ENCODE results near the gene LDLRAD2.
"Not testable (repeated sequence)": the region's sequence is repeated elsewhere in the genome, so short reads cannot be mapped to it uniquely, and the experiment has no call there.

The LDLRAD2 gene

GRCh38 chr1:21783679-21784603, 28.1 kb upstream of the LDLRAD2 start:
- DNase-seq (ENCODE audit: low spot score) = no peak

DNA sequence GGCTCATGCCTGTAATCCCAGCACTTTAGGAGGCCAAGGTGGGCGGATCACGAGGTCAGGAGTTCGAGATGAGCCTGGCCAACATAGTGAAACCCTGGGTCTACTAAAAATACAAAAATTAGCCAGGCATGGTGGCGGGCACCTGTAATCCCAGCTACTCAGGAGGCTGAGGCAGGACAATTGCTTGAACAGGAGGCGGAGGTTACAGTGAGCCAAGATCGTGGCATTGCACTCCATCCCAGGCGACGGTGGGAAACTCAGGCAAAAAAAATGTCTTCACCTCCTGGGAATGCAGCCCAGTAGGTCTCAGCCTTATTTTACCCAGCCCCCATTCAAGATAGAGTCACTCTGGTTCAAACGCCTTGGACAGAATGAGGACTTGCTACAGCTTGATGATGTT, 26.3 kb upstream of the LDLRAD2 start:
- DNase-seq (ENCODE audit: low spot score) = not testable (repeated sequence)

DNA sequence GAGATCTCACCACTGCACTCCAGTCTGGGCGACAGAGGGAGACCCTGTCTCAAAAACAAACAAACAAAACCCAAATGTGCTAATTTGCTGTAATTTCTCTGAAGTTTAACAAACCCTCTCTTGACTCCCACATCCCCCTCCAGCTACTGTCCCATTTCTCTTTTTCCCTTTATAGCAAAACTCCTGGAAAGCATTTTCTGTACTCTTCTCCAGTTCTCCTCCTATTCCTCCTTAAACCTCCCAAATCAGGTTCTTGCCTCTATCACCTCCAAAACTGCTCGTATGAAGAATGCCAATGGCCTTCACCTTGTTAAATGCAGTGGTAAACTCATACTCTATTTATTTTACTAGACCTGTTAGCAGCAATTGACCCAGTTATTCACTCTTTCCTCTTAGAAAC, 25.4 kb upstream of the LDLRAD2 start:
- DNase-seq (ENCODE audit: low spot score) = no peak

DNA sequence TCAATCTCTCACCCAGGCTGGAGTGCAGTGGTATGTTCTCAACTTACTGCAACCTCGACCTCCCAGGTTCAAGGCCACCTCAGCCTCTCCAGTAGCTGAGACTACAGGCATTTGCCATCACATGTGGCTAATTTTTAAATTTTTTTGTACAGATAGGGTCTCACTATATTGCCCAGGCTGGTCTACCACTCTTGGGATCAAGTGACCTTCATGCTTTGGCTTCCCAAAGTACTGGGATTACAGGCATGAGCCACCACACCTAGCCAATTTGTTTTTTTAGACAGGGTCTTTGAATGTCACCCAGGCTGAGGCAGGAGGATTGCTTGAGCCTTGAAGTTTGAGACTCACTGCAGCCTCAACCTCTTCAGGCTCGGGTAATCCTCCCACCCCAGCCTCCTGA, 19.0 kb upstream of the LDLRAD2 start:
- no peak for DNase-seq (ENCODE audit: low spot score)

GRCh38 chr1:21794656-21795055, 17.4 kb upstream of the LDLRAD2 start:
- no peak for DNase-seq (ENCODE audit: low spot score)

DNA sequence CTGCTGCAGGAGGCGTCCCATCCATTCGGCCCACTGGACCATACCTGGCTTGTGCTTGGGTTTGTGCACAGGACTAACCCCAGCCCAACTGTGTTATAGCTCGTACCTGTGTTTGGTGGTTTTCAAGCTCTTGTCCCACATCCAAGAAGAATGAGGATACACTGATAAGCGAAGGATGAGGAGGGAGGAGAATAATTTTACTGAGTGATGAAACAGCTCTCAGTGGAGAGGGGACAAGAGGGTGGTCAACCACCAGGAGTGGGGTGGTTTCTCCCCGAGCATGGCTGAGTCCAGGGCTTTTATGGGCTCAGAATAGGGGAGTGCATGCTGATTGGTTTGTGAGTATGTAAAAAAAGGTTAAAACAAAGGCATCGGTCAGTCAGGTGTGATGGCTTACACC, 17.0 kb upstream of the LDLRAD2 start:
- no peak for DNase-seq (ENCODE audit: low spot score)

- DNase-seq (ENCODE audit: low spot score) = no peak
Observed at GRCh38 chr1:21799730-21800129, 12.3 kb upstream of the LDLRAD2 start.

GRCh38 chr1:21801100-21801499, 11.0 kb upstream of the LDLRAD2 start:
- no peak for DNase-seq (ENCODE audit: low spot score)

DNA sequence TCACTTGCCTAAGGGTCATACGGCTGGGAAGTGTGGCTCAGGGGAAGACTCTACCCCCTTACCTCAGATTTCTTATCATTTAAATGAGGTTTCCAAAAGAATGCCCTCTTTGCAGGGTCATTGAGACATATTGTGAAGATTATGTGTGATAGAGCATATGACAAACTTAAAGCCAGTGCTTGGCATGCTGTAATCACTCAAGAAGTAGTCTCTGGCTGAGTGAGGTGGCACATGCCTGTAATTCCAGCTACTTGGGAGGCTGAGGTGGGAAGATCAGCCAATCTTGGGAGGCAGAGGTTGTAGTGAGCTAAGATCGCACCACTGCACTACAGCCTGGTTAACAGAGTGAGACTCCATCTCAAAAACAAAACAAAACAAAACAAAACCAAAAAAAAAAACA, 7.5 kb upstream of the LDLRAD2 start:
- DNase-seq (ENCODE audit: low spot score) = no peak

DNA sequence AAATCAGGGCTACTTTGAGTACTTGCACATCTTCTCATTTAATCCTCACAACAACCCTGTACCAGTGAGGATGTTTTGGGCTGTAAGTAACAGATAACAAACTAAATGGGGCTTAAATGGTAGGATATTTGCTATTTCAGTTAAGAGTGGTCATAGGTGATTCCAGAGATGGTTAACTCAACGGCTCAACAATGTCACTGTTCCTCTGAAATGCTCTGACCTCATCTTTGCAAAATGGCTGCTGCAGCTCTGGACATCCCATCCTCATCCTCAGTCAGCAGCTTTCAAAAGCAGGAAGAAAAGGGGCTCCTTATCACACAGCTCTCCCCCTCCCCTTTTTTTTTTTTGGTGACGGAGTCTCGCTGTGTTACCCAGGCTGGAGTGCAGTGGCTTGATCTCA, 1.5 kb downstream of the LDLRAD2 start:
- DNase-seq (ENCODE audit: low spot score) = no peak

DNA sequence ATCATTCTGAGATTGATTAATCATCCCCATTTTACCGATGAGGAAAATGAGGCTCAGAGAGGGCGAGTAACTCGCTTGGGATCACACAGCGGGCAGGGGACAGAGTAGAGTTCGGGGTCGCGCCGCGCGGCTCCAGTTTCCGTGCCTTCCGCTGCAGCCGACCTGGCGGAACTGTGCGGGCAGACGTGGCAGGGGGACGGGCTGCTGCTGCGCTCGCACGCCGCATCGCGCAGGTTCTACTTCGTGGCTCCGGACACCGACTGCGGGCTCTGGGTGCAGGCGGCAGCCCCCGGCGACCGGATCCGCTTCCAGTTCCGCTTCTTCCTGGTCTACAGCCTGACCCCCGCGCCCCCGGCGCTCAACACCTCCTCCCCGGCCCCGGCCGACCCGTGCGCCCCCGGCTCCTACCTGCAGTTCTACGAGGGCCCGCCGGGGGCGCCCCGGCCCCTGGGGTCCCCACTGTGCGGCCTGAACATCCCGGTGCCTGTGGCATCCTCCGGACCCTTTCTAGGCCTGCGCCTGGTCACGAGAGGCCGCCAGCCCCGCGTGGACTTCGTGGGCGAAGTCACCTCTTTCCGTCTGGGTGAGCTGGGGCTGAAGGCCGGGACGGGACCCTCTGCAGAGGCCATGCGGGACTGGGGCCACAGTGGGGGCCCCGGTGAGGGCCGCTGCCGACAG, 2.3 kb downstream of the LDLRAD2 start:
- no peak for DNase-seq (ENCODE audit: low spot score)

DNA sequence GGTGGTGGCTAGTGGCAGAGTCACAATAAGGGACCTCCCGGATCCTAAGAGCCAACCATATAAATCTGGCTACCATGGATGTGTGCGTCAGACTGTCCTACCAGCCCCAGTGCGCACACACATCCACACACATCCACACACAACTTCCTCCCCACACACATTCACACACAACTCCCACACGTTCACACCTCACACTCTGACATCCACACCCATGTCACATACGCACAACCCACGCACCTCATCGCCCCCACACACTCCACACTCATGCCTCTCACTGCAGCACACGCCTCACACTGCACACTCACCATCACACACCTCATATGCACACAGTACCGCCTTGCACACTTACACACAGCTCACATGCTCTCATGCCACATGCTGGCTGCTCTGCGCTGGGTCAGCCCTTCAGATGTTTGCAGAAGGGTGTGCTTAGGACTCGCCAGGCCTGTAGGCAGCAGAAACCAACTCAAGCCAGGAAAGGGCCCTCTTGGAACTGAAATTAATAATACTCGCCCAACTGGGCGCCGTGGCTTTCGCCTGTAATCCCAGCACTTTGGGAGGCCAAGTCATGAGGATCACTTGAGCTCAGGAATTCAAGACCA, 3.0 kb downstream of the LDLRAD2 start:
- no peak for DNase-seq (ENCODE audit: low spot score)

DNA sequence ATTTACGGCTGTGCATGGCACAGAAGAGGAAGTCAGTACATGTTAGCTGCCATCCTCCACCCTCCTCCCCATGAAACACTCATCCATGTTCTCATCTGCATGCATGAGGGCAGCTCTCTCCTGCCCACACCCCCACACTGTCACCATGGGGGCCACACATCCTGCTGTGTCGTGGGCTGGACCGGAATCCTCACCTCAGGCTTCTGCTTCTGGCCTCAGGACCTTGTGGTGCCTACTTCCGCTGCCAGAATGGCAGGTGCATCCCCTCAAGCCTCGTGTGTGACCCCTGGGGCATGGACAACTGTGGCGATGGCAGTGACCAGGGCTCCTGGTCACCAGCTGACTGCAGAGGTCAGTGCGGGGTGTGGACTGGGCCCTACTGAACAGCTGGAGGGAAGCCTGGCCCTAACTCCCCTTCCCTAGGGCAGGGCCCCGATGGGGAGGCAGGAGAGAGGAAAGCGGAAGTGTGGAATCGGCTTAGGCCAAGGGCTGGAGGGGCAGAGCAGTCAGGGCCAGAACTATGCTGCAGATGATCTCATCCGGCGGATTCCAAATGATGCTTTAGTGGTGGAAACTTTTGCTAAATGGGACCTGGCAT, 3.8 kb downstream of the LDLRAD2 start:
- DNase-seq (ENCODE audit: low spot score) = peak; percentile 51

DNA sequence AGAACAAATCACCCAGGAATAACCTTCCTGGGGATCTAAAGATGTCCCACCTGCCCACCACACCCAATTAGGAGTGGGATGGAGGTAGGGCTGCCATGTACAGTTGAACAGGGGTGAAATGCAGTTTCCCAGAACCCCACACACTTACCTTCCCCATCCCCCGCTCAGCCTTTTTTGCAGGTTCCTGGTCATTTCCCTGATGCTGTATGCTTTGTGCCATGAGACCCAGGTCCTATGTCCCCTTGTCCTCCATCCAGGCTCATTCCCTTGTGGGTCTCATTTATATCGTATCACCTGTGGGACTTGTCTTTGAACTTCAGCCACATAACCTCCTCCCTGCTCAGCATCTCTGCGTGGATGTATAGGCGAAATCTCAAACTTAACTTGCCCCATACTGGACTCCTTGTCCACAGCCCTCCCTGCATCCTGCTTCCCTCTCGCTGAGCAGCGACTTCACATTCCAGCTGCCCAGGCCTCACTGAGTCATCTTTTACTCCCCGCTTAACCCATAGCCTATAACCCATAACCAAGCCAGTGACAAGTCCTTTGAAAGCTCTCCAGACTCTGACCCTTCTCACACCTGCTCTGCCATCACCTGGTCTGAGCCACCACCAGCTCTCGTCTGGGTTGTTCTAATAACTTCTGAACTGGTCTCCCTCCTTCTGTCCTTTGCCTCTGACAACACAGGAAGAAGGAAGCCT, 4.7 kb downstream of the LDLRAD2 start:
- DNase-seq (ENCODE audit: low spot score) = no peak

- peak; percentile 59 for DNase-seq (ENCODE audit: low spot score)
Observed at GRCh38 chr1:21818656-21819055, 6.6 kb downstream of the LDLRAD2 start.

DNA sequence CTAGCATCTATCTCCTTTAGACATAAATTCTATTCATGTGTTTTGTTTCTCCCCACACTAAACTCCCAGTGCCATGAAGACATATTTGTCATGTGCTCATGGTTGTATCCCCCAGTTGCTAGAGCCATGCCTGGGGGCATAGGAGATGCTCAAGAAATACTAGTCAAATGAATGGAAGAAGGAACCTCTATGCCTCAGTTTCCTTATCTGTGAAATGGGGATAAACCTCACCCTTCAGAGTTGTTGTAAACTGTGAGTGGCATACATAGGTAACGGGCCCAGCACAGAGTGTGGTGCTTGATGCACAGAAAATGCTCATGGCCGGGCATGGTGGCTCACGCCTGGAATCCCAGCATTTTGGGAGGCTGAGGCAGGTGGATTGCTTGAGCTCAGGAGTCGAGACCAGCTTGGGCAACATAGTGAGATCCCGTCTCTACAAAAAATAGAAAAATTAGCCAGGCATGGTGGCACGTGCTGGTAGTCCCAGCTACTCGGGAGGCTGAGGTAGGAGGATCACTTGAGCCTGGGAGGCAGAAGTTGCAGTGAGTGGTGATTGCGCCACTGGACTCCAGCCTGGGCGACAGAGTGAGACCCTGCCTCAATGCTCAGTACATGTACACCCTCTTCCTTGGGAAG, 8.7 kb downstream of the LDLRAD2 start:
- no peak for DNase-seq (ENCODE audit: low spot score)

DNA sequence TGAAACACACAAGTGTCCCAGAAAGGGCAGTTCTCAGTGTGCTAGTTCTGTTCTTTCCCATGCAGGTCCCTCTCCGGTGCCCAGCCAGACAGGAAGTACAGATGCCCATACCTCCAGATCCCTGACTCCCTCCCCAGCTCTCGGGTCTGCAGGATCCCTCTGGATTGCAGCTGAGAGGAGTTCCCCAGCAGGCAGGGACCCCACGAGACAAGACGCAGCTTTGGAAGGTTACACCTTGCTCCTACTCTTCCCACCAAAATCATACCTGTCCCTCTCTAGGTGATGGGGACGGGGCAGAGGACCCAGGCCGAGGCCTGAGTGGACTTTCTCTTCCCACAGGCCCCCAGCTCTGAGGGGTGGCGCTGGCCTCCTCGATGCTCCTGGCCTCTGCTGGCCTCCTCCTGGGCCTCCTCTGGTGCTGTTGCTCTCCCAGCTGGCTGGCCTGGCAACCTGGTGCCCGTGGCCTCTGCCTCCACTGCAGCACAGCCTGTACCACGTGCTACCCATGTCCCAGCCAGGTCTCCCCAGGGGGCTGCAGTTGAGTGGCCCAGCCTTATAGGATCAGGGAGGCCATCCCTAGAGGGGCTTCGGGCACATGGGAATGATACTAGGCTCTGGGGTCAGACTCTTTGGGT, 9.4 kb downstream of the LDLRAD2 start:
- DNase-seq (ENCODE audit: low spot score) = no peak

DNA sequence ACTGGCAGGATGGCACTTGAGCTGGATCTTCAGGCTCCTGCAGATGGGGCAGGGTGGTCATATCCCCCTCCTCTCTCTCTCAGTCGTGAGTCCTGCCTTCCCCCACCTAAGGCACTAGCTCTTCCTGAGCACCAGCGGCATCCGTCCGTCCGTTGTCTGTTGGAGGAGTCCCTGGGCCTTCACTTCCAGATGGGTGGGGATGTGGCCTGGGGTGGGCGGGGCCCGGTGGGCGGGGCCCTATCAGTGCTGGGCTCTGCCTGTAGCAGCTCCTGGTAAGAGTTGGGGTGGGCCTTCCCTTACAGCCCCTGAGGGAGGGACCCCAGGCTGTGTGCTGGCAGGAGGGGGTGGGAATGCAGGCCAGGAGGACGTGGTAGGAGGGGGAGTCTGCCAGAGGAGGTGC, 10.3 kb downstream of the LDLRAD2 start:
- DNase-seq (ENCODE audit: low spot score) = no peak

DNA sequence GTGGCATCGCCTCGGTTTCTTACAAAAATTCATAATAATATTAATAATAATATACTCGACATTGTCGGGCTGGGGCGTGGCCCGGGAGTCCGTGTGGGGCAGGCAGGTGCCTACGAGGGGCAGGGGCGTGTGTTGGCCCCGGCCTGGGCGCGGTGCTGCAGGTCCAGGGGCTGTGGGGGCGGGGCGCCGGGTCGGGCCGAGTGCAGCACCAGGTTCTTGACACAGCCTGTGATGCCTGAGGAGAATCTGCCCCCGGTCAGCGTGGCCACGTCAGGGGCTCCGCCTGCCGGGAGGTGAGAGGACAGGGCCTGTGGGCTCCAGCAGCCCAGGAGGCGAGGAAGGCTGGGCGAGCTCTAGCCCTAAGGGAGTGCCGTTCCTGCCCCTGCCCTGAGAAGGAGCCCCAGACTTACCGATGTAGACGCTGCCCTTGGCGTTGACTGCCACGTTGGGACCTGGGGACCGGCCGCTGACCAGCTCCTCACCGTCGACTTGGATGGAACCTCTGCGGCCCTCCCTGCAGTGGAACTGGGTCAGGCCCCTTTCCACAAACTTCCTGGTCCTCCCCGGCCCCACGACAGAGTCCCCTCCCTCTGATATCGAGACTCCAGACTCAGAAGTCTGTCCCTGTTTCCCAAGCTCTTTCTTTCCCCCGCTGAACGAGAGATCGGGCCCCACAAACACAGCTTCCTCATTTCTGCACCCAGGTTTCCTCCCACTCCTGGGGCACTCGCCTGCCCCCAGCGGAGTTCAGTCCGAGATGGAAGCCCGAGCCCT, 11.3 kb downstream of the LDLRAD2 start:
- DNase-seq (ENCODE audit: low spot score) = no peak

- DNase-seq (ENCODE audit: low spot score) = no peak
Observed at GRCh38 chr1:21823980-21824702, 12.1 kb downstream of the LDLRAD2 start.
